C1 segment of cervical spinal cord (tissue), 14 donors: ENCODE results near the gene RAD51B.

Experiments
- DNase-seq, 14 donors: peaks; one replicate each; lab custom pipeline; 2025; lab: John Stamatoyannopoulos, UW

Gene RAD51B

DNA sequence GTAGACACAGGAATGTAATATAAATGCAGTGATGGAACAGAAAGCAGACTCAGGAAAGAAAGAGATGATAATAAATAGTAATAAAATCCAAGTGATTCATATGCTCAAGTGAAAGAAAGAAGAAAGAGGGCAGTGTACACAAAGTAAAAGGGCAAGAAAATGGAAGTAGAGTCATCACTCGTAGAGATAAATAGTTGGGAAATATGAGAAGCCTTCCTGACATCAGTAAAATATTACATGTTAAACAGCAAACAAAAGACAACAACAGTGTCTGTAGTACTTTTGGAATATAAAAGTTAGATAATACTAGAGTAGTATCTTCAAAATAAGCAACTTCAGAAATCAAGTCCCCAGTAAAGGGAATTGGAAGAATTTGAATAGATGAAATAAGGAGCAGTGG lies 412.3 kb downstream of the RAD51B start:
- DNase-seq: no peak

- no peak for DNase-seq
Observed at GRCh38 chr14:68232300-68233055, 412.9 kb downstream of the RAD51B start.

DNA sequence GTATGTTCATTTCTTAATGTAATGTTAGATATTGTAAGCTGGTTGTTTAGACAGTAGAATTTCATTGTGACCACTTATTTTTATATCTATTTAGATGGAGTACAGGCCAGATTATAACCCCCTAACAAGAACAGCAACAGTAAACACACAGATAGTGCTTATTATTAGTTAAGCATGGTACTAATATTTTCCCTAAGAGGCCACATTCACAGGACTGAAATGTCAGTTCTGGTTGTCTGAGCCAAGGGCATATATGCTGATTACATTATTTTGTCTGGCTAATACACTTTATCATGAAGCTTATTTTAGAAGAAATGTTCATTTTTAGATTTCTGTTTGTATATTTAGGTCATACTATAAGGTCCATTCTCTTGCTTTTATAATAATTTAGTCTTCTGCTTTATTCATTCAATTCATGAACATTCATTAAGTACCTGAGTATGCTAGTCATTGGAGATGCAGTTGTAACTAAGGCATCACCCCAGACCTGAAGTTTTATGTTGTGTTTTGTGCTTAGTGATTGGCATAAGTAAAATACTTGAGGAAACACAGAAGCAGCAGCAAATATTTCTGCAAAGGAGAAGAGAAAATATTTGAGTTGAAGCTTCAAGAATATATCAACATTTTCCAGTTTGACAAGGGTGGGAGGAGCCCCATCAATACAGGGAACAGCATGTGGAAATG lies 413.7 kb downstream of the RAD51B start:
- DNase-seq: no peak

- DNase-seq: no peak
Observed at GRCh38 chr14:68234101-68234905, 414.7 kb downstream of the RAD51B start.

DNA sequence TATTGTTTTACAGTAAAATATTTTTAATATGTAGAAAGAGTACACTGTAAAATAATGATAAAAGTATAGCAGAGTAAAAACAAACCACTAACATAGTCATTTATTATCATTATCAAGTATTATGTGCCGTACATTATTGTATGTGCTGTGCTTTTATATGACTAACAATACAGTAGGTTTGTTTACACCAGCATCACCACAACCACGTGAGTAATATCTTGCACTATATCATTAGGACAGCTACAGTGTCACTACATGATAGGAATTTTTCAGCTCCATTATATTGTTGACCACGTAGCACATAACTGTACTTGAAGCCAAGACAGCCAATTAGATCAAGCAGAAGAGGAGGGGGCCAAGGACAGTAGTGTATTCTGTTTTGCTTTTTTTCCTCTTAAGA lies 415.4 kb downstream of the RAD51B start:
- no peak for DNase-seq

DNA sequence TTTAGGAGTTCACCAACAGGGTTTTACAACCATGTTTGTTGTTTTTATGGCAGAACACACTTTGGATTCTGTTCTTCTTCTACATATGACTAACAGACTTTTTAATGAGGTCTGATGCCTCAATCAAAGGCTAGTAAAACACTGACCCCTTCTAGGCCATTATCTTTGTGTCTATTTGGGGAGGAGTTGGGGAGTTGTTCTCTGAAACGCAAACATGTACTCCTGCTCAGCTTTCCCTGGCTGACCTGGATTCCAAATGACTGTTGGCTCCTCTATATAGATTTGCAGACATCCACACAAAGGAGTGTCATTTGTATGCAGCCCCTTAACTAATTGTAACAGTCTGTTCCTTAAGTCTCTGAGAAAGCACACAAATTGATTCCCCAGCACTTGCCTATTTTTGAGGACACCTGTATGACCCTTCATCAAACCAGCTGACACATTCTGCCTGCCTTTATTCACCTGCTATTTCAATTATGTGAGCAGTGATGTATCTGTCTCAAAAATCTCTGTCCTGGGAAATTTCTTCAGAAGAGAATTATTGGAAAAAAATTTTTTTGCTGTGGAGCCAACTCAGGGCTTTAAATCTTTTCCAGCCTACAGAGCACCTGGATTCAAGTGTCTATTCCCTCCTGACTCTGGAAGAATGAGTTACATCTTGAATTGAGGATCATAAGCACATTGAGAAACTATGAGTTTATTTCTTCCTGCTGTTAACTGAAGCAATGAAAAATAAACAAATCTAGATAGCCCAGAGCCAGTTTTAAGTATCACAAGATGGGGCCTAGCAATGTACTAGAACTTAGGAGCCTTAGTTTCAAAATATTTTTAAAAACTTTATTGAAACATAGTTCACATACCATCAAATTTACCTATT lies 417.2 kb downstream of the RAD51B start:
- no peak for DNase-seq

GRCh38 chr14:68238551-68238950 lies 419.0 kb downstream of the RAD51B start:
- no peak for DNase-seq

DNA sequence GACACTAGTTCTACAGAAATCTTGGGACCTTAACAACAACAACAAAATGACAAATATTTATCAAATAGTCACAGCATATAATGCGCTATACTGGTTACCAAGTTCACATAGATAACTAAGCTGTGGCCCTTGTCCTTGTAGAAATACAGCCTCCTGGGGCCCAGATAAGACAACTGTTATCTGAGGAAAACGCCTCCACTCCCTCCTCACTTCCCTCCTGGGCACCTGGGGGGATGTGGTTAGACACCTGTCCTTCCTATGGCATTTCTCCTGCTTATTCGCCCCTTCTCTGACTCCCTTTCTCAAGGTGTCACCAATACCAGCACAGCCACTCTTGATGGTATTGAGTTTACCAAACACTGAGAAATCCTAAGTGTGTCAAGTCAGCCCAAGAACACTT lies 419.4 kb downstream of the RAD51B start:
- no peak for DNase-seq

DNA sequence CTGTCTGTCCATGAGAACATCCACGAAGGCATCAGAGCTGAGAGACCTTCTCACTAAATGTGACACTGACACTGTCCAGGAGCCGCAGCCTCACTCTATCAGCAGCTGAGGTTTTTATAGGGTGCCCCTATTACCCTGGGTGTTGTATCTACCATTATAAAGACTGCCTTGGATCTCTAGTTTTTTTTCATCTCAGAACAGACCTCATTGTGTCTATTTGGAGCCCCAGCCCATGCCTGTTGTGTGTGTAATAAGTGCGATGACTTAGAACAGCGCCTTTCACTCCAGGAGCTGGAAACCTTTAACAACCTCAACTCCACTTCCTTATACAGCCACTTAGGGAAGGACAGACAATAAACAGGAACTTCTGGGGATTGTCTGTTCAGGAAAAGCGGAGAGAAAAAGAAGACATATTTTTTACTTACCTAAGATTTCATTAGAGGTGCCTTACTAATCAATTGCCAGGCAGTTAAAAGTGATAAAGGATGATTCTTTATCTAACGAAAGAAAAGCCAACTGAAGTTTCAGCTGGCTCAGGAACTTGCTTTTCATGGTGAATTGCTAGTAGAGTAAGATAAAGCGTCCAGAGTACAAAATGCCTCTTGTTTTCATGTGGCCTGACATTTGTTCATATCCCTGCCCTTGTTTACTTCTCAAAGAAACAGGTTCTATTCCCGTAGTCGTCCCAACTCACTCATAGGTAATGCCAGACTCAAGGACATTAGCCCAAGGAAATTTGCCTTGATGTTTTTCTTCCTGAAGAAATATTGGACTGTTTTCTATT lies 420.6 kb downstream of the RAD51B start:
- DNase-seq: no peak

GRCh38 chr14:68241862-68242487 lies 422.4 kb downstream of the RAD51B start:
- no peak for DNase-seq

DNA sequence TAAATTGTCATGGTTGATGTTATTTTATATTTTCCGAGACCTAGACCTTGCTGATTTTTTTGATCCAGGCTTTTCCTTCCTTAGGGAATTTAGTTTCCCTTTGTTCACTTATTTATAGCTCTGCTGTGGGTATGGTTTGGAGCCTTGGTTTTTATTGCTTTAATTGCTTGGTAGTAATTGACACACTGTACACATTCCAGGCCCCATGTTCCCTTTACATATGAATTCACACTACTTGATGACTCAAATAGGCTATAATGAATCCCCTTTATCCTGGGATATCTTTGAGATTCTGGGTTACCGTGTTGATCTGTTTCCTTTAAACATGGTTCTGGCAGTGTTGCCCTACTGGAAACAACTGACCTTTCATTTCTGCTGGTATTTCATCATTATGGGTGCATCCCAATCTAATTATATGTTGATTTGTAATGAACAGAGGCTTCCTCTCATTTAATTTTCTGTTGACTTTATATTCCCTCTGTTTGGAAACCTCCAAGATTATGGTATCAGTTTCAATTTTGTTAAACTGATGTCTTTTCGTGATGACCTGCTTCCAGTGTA lies 424.0 kb downstream of the RAD51B start:
- no peak for DNase-seq

GRCh38 chr14:68244262-68244980 lies 424.8 kb downstream of the RAD51B start:
- no peak for DNase-seq

GRCh38 chr14:68245146-68246073 lies 425.8 kb downstream of the RAD51B start:
- no peak for DNase-seq

DNA sequence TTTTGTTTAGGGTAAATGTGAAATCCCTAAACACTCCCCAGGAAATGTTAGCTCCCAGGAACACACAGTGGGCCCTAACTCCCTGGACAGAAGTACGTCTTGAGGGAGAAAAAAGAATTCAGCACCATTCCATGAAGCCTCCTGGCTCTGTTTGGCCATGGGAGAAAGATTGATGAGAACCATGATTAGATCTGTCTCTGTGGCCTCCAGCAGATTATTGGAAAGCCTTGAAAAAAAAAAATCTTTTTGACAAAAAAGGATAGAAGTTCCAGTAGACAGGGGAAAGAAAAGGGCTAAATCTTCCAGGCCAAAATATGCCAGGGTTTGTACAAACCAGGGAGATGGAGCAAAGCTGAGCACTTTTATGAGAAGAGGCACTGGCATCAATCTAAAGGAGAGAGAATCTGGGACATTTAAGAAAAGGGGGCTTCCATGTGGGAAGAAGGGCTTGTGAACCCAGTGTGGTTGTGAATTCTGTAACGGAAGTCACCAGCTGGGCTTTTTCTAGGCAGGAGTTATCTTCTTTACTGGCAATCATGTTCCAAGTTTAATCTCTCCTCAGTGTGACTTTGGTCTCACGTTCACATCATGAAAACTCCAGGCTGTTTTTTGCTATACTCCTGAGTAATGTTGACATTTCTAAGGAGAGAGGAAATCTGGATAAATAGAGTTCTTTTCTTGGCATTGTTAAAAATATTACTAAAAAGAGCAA lies 426.7 kb downstream of the RAD51B start:
- no peak for DNase-seq

GRCh38 chr14:68246786-68247105 lies 427.2 kb downstream of the RAD51B start:
- DNase-seq: no peak

DNA sequence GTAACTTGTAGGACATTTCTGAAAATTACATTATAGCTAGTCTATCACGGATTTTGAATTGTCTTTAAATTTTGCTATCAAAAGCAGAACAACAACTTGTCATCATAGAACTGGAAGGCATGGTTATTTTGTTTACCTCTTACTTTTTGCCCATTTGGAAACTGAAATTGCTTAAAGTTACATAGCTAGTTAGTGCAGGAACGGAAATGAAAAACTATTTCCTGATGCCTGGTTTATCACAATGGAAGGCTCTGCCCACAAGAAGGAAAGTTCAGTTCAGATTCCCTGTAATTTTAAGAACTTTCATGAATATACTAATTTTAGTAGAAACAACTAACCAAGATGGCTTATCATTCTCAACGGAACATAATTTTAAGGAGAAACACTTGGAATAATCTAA lies 427.7 kb downstream of the RAD51B start:
- DNase-seq: no peak

GRCh38 chr14:68247676-68248268 lies 428.2 kb downstream of the RAD51B start:
- no peak for DNase-seq
